ENCODE measurements around the gene NFE2L3. TPM values are rescaled to one million over a fixed set of nuclear protein-coding genes. Genes with fewer than 3 reads are reported as not detected.
A peak's percentile ranks its signal among the peaks of the same experiment; 100 is the strongest.

NFE2L3 gene
- total and polyA plus RNA-seq, 9 of the 15 experiments (the other 6 are each of a cell fraction or from before 2014, with no cell fraction given) = 2.9 to 16.9 (median 12.4) TPM

- TF ChIP-seq, protein P1, sequence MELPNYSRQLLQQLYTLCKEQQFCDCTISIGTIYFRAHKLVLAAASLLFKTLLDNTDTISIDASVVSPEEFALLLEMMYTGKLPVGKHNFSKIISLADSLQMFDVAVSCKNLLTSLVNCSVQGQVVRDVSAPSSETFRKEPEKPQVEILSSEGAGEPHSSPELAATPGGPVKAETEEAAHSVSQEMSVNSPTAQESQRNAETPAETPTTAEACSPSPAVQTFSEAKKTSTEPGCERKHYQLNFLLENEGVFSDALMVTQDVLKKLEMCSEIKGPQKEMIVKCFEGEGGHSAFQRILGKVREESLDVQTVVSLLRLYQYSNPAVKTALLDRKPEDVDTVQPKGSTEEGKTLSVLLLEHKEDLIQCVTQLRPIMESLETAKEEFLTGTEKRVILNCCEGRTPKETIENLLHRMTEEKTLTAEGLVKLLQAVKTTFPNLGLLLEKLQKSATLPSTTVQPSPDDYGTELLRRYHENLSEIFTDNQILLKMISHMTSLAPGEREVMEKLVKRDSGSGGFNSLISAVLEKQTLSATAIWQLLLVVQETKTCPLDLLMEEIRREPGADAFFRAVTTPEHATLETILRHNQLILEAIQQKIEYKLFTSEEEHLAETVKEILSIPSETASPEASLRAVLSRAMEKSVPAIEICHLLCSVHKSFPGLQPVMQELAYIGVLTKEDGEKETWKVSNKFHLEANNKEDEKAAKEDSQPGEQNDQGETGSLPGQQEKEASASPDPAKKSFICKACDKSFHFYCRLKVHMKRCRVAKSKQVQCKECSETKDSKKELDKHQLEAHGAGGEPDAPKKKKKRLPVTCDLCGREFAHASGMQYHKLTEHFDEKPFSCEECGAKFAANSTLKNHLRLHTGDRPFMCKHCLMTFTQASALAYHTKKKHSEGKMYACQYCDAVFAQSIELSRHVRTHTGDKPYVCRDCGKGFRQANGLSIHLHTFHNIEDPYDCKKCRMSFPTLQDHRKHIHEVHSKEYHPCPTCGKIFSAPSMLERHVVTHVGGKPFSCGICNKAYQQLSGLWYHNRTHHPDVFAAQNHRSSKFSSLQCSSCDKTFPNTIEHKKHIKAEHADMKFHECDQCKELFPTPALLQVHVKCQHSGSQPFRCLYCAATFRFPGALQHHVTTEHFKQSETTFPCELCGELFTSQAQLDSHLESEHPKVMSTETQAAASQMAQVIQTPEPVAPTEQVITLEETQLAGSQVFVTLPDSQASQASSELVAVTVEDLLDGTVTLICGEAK (IDR thresholded peaks at IDR 0.05) = no peak; the same call in 1 of the 2 replicates
- TF ChIP-seq, protein P1 (CRISPR knock-in tag; IDR thresholded peaks at IDR 0.05) = no peak; the same call in 1 of the 2 replicates
- TF ChIP-seq ZNF445 (CRISPR knock-in tag; IDR thresholded peaks at IDR 0.05; ENCODE audit: low read depth) = no peak
- no peak for TF ChIP-seq FOXJ3 (CRISPR knock-in tag; IDR thresholded peaks at IDR 0.05)
- TF ChIP-seq EWSR1 (IDR thresholded peaks at IDR 0.05; ENCODE audit: borderline replicate concordance, low read depth, partially characterized antibody) = no peak
- no peak for TF ChIP-seq FOSL1 (tag; conservative IDR thresholded peaks at IDR 0.05)
- no peak for TF ChIP-seq ZNF239 (CRISPR knock-in tag; IDR thresholded peaks at IDR 0.05)
- peak; percentile 75 for TF ChIP-seq RFX1 (IDR thresholded peaks at IDR 0.05)
- TF ChIP-seq PCBP2 (IDR thresholded peaks at IDR 0.05; ENCODE audit: low read depth, low read length, poor library complexity, severe bottlenecking) = no peak
- TF ChIP-seq FOXA1 (IDR thresholded peaks at IDR 0.05; ENCODE audit: borderline replicate concordance) = no peak
- TF ChIP-seq CREBBP (IDR thresholded peaks at IDR 0.05; ENCODE audit: low read depth, low read length) = no peak
- TF ChIP-seq KDM4B (IDR thresholded peaks at IDR 0.05; ENCODE audit: borderline replicate concordance in 2 of 2, low read depth in 1 of 2) = no peak
- no peak for TF ChIP-seq SRSF9 (IDR thresholded peaks at IDR 0.05; ENCODE audit: borderline replicate concordance, low read depth, low read length)
- TF ChIP-seq, protein P2, sequence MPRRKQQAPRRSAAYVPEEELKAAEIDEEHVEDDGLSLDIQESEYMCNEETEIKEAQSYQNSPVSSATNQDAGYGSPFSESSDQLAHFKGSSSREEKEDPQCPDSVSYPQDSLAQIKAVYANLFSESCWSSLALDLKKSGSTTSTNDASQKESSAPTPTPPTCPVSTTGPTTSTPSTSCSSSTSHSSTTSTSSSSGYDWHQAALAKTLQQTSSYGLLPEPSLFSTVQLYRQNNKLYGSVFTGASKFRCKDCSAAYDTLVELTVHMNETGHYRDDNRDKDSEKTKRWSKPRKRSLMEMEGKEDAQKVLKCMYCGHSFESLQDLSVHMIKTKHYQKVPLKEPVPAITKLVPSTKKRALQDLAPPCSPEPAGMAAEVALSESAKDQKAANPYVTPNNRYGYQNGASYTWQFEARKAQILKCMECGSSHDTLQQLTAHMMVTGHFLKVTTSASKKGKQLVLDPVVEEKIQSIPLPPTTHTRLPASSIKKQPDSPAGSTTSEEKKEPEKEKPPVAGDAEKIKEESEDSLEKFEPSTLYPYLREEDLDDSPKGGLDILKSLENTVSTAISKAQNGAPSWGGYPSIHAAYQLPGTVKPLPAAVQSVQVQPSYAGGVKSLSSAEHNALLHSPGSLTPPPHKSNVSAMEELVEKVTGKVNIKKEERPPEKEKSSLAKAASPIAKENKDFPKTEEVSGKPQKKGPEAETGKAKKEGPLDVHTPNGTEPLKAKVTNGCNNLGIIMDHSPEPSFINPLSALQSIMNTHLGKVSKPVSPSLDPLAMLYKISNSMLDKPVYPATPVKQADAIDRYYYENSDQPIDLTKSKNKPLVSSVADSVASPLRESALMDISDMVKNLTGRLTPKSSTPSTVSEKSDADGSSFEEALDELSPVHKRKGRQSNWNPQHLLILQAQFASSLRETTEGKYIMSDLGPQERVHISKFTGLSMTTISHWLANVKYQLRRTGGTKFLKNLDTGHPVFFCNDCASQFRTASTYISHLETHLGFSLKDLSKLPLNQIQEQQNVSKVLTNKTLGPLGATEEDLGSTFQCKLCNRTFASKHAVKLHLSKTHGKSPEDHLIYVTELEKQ (CRISPR knock-in tag; IDR thresholded peaks at IDR 0.05) = no peak
- TF ChIP-seq CBX2 (IDR thresholded peaks at IDR 0.05; ENCODE audit: insufficient read depth, low read length, poor library complexity, severe bottlenecking) = no peak
Observed at GRCh38 chr7:26200444-26201246, 48.6 kb downstream of the NFE2L3 start, which contains the start of gene HNRNPA2B1 (continued).
